Mesothelial cell of epicardium (in vitro differentiated cells): ENCODE results near the gene RAD51D. TPM values are rescaled to one million over a fixed set of nuclear protein-coding genes. Genes with fewer than 3 reads are reported as not detected.
"Not testable (repeated sequence)": the region's sequence is repeated elsewhere in the genome, so short reads cannot be mapped to it uniquely, and the experiment has no call there.

Experiments used
- DNase-seq, 2 experiments: peaks; one replicate each; pipeline ENCODE4 v3.0.0; 2021; ENCODE audit warnings: low spot score in 2 of 2; ENCODE audit not compliant: unreplicated experiment in 2 of 2
- H3K27ac Mint-ChIP-seq: 2 replicates; pipeline ENCODE4 v1.8.0; 2021; ENCODE audit warnings: mixed read lengths
- H3K27me3 Mint-ChIP-seq: 2 replicates; pipeline ENCODE4 v1.8.0; 2021; ENCODE audit warnings: low read depth, mixed read lengths
- H3K36me3 Mint-ChIP-seq: 2 replicates; pipeline ENCODE4 v1.8.0; 2021; ENCODE audit warnings: mixed read lengths
- H3K4me1 Mint-ChIP-seq: 2 replicates; pipeline ENCODE4 v1.8.0; 2021; ENCODE audit warnings: mixed read lengths
- H3K4me3 Mint-ChIP-seq: 2 replicates; pipeline ENCODE4 v1.8.0; 2021; ENCODE audit warnings: mild to moderate bottlenecking, moderate library complexity, mixed read lengths
- H3K9me3 Mint-ChIP-seq: 2 replicates; pipeline ENCODE4 v1.8.0; 2021; ENCODE audit warnings: mixed read lengths
- CTCF ChIP-seq: fragments of 200-600 bp; sonication (generic); IDR thresholded peaks from one replicate; pipeline ENCODE4 v1.5.0; 2021; ENCODE audit warnings: antibody characterized with exemption; ENCODE audit not compliant: unreplicated experiment
- total RNA-seq: library from RNA; stranded (reverse); gene quantifications from 3 replicates; pipeline ENCODE4 v1.2.1, GENCODE V29; 2021

Gene RAD51D
- total RNA-seq, 1 donor from 2014 or later, result 17.2 TPM

DNA sequence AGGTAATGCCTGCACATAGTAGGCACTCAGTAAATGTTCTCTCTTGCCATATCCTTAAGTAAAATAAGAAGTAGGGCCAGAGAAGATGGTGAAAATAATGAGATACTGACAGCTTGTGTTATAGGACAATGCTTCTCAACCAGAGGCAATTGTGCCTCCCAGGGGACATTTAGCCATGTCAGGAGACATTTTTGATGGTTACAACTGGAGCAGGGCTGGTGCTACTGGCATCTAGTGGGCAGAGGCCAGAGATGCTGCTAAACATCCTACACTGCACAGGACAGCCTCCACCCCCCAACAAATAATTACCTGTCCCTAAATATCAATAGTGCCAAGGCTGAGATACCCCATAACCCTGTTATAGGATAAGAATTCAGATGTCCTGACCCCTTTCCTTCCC, 1.7 kb downstream of the RAD51D start:
- H3K27ac Mint-ChIP-seq, result no peak overlapping the region
- no peak for TF ChIP-seq CTCF
- peaks cover 14% of the 10 kb centered on the region for H3K27me3 Mint-ChIP-seq
- peaks cover 9% of the 10 kb centered on the region for H3K36me3 Mint-ChIP-seq
- peak overlapping the region; percentile 50 for H3K4me3 Mint-ChIP-seq
- no peak for DNase-seq
- H3K9me3 Mint-ChIP-seq, result no peaks in the 10 kb centered on the region
- peaks cover 15% of the 10 kb centered on the region for H3K4me1 Mint-ChIP-seq

DNA sequence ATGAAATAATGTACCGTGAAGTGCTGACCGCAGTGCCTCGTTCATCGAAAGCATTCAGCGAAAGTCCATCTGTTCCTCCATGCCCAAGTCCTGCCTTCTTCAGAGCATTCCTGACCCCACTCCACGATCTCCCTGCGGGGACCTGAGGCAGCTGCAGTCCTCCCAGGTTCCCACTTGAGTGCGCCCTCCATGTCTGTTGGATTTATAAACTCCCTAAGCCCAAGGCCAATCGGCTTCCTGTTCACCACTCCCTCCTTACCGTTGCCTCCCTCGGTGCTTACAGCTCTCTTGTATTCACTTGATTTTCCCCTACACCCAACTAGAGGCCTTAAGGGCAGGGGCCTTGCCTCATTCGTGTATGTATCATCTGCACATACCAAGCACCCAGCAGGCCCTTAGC, 2.8 kb downstream of the RAD51D start:
- H3K27ac Mint-ChIP-seq, result no peak overlapping the region
- no peak overlapping the region for H3K4me3 Mint-ChIP-seq
- peaks cover 12% of the 10 kb centered on the region for H3K36me3 Mint-ChIP-seq
- peaks cover 10% of the 10 kb centered on the region for H3K27me3 Mint-ChIP-seq
- no peak for DNase-seq
- H3K4me1 Mint-ChIP-seq, result peaks cover 15% of the 10 kb centered on the region
- H3K9me3 Mint-ChIP-seq, result no peaks in the 10 kb centered on the region
- TF ChIP-seq CTCF, result no peak

DNA sequence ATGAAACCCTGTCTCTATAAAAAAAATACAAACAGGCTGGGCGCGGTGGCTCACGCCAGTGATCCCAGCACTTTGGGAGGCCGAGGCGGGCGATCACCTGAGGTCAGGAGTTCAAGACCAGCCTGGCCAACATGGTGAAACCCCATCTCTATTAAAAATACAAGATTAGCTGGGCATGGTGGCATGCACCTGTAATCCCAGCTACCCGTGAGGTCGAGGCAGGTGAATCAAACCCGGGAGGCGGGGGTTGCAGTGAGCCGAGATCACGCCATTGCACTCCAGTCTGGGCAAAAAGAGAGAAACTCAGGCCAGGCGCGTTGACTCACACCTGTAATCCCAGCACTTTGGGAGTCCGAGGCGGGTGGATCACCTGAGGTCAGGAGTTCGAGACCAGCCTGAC, 8.9 kb downstream of the RAD51D start:
- not testable (repeated sequence) for H3K4me3 Mint-ChIP-seq, H3K9me3 Mint-ChIP-seq, H3K27ac Mint-ChIP-seq, DNase-seq, H3K4me1 Mint-ChIP-seq, H3K27me3 Mint-ChIP-seq
- H3K36me3 Mint-ChIP-seq, result peaks cover 27% of the 10 kb centered on the region

DNA sequence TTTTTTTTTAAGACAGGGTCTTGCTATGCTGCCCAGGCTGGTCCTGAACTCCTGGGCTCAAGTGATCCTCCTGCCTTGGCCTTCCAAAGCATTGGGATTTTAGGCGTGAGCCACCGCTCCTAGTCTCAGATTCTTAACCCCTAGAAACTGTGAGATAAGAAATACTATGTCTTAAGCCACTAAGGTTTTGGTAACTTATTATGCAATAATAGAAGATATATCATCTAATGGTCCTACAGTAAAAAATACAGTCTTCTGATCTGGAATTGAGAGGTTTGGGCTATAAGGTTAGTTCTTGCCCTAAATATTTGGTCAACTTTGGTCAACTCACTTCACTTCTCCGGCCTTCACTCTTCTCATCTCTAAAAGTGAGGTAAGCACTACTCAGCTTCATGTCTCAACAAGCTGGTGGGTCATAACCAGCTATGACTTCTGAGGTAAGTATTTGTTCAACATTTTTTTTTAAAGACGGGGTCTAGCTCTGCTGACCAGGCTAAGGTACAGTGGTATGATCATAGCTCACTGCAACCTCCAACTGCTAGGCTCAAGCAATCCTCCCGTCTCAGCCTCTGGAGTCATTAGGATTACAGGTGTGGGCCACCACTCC, 14.7 kb downstream of the RAD51D start:
- peaks cover 3% of the 10 kb centered on the region for H3K9me3 Mint-ChIP-seq
- no peak overlapping the region for H3K27ac Mint-ChIP-seq
- no peaks in the 10 kb centered on the region for H3K4me1 Mint-ChIP-seq
- H3K27me3 Mint-ChIP-seq, result no peaks in the 10 kb centered on the region
- H3K36me3 Mint-ChIP-seq, result peaks cover 32% of the 10 kb centered on the region
- no peak for DNase-seq
- H3K4me3 Mint-ChIP-seq, result no peak overlapping the region
- TF ChIP-seq CTCF, result no peak

- no peaks in the 10 kb centered on the region for H3K4me1 Mint-ChIP-seq
- no peak for DNase-seq
- no peak for TF ChIP-seq CTCF
- no peak overlapping the region for H3K4me3 Mint-ChIP-seq
- no peak overlapping the region for H3K27ac Mint-ChIP-seq
- H3K9me3 Mint-ChIP-seq, result peaks cover 3% of the 10 kb centered on the region
- H3K27me3 Mint-ChIP-seq, result no peaks in the 10 kb centered on the region
- peaks cover 30% of the 10 kb centered on the region for H3K36me3 Mint-ChIP-seq
Observed at GRCh38 chr17:35103271-35103670, 16.4 kb downstream of the RAD51D start.

- Mint-ChIP-seq H3K27ac (no peak overlapping the region), H3K4me1 (no peaks in the 10 kb centered on the region), H3K36me3 (peaks cover 26% of the 10 kb centered on the region), H3K27me3 (no peaks in the 10 kb centered on the region), H3K9me3 (peaks cover 3% of the 10 kb centered on the region), H3K4me3 (no peak overlapping the region)
- DNase-seq, result no peak
- no peak for TF ChIP-seq CTCF
Observed at GRCh38 chr17:35101725-35102124, 17.9 kb downstream of the RAD51D start.
